Right hindlimb (tissue), 1 donor: ENCODE measurements around the gene SHOC2.

Experiments used
- DNase-seq: peaks from one replicate; pipeline ENCODE4 v3.0.0-alpha.2; 2018

The SHOC2 gene

GRCh38 chr10:110985497-110986275 is 66.3 kb downstream of the SHOC2 start:
- no peak for DNase-seq

GRCh38 chr10:110989016-110989415 is 69.6 kb downstream of the SHOC2 start:
- no peak for DNase-seq

- DNase-seq = no peak
Measured at GRCh38 chr10:110992006-110992800, 72.8 kb downstream of the SHOC2 start.

- no peak for DNase-seq
Measured at GRCh38 chr10:110993024-110993693, 73.8 kb downstream of the SHOC2 start.

- no peak for DNase-seq
Measured at GRCh38 chr10:110994406-110995086, 75.1 kb downstream of the SHOC2 start.

GRCh38 chr10:110995301-110995700 is 75.9 kb downstream of the SHOC2 start:
- no peak for DNase-seq

GRCh38 chr10:110996256-110996655 is 76.9 kb downstream of the SHOC2 start:
- DNase-seq = no peak

- no peak for DNase-seq
Measured at GRCh38 chr10:111004016-111004415, 84.6 kb downstream of the SHOC2 start.

- no peak for DNase-seq
Measured at GRCh38 chr10:111007486-111007885, 88.1 kb downstream of the SHOC2 start.

GRCh38 chr10:111015181-111015580 is 95.8 kb downstream of the SHOC2 start:
- no peak for DNase-seq

GRCh38 chr10:111017098-111017497 is 97.7 kb downstream of the SHOC2 start:
- no peak for DNase-seq

- no peak for DNase-seq
Measured at GRCh38 chr10:111018021-111018420, 98.6 kb downstream of the SHOC2 start.

GRCh38 chr10:111023060-111023459 is 103.7 kb downstream of the SHOC2 start:
- DNase-seq = no peak

- DNase-seq = no peak
Measured at GRCh38 chr10:111030042-111030750, 110.8 kb downstream of the SHOC2 start.

GRCh38 chr10:111034598-111035310 is 115.3 kb downstream of the SHOC2 start:
- no peak for DNase-seq

GRCh38 chr10:111035542-111035941 is 116.1 kb downstream of the SHOC2 start:
- DNase-seq = no peak

- no peak for DNase-seq
Measured at GRCh38 chr10:111037858-111038257, 118.5 kb downstream of the SHOC2 start.

- DNase-seq = no peak
Measured at GRCh38 chr10:111039522-111039921, 120.1 kb downstream of the SHOC2 start.

GRCh38 chr10:111057006-111057405 is 137.6 kb downstream of the SHOC2 start:
- no peak for DNase-seq
